Heart left ventricle (tissue), 16 donors: ENCODE results near the gene GPRIN1. TPM values are rescaled to one million over a fixed set of nuclear protein-coding genes. Genes with fewer than 3 reads are reported as not detected.
"Not testable (repeated sequence)": the region's sequence is repeated elsewhere in the genome, so short reads cannot be mapped to it uniquely, and the experiment has no call there.

ENCODE experiments used
- ATAC-seq, 4 donors: fragments of 200-7000 bp; cut with Tn5 transposase; one replicate each; pipeline ENCODE4 v1.9.1; 2020 to 2022; ENCODE audit warnings: moderate library complexity in 4 of 4, mild to moderate bottlenecking in 3 of 4, moderate number of reproducible peaks in 1 of 4
- DNase-seq, 5 donors: peaks; one replicate each; pipeline ENCODE4 v3.0.0-alpha.2; 2020
- H3K27ac ChIP-seq, 12 donors: fragments of 200-600 bp; sonication (generic) in 4 of 12; one replicate each; pipeline versions ENCODE4 v1.5.0 to v1.8.0; 2016 to 2022; ENCODE audit warnings: mild to moderate bottlenecking in 2 of 12
- H3K27me3 ChIP-seq, 9 donors: fragments of 200-600 bp; sonication (generic) in 2 of 9; one replicate each; pipeline versions ENCODE4 v1.5.1 to v1.8.0; 2016 to 2022; ENCODE audit warnings: mild to moderate bottlenecking in 3 of 9
- H3K36me3 ChIP-seq, 9 donors: fragments of 200-600 bp; sonication (generic) in 2 of 9; one replicate each; pipeline versions ENCODE4 v1.5.0 to v1.8.0; 2018 to 2022; ENCODE audit warnings: mild to moderate bottlenecking in 2 of 9
- H3K4me1 ChIP-seq, 12 donors: fragments of 200-600 bp; sonication (generic) in 4 of 12; one replicate each; pipeline versions ENCODE4 v1.5.0 to v1.8.0; 2016 to 2022; ENCODE audit warnings: mild to moderate bottlenecking in 3 of 12
- H3K4me3 ChIP-seq, 12 donors: fragments of 200-600 bp; sonication (generic) in 4 of 12; one replicate each; pipeline versions ENCODE4 v1.5.0 to v1.8.0; 2017 to 2022; ENCODE audit warnings: mild to moderate bottlenecking in 9 of 12, moderate library complexity in 4 of 12
- H3K9me3 ChIP-seq, 12 donors: fragments of 200-600 bp; sonication (generic) in 4 of 12; one replicate each; pipeline versions ENCODE4 v1.5.0 to v1.8.0; 2016 to 2022; ENCODE audit warnings: mild to moderate bottlenecking in 1 of 12
- CTCF ChIP-seq, 12 donors: fragments of 200-600 bp; sonication (generic) in 4 of 12; IDR thresholded peaks; one replicate each; pipeline versions ENCODE4 v1.5.0 to v1.8.0; 2018 to 2022; ENCODE audit warnings: antibody characterized with exemption in 12 of 12, mild to moderate bottlenecking in 5 of 12
- POLR2A ChIP-seq, 2 donors: fragments of 450-650 bp; IDR thresholded peaks; one replicate each; pipeline ENCODE4 v1.6.1; 2017; ENCODE audit warnings: antibody characterized with exemption in 2 of 2, mild to moderate bottlenecking in 2 of 2, moderate library complexity in 2 of 2
- WGBS, 4 donors: extraction: QIAGEN DNeasy Blood & Tissue Kit in 2 of 4; methylation state at CpG; one replicate each; pipeline versions ENCODE4 v1.1.5 to v1.1.7; 2013 to 2018; 5-methylcytosine and 5-hydroxymethylcytosine counted together
- intact Hi-C, 10 donors: fragments of 100-400 bp; cut with DNase I; formaldehyde crosslinking; loops; one replicate each; pipeline versions ENCODE4 v1.11.1 to v1.14.2; 2022
- polyA plus RNA-seq, 2 donors: library from polyadenylated mRNA; stranded (reverse); fragments of 200-250 nt; gene quantifications; one replicate each; pipeline ENCODE4 v1.2.3, GENCODE V29; 2013
- total RNA-seq, 9 donors: library from RNA; depleted of rRNA in 2 of 9; stranded (reverse); fragments of >200 nt in 2 of 9; fragmentation: NEBNext Ultra II Directional in 3 of 9; extraction: Animal tissue kit (Norgen Biotek cat#: 25700) in 3 of 9; gene quantifications; one replicate each; pipeline versions ENCODE4 v1.1.0 to v1.2.4, GENCODE V29; 2016 to 2023
- donor health status: ischemic (EF 13 %, LVEDD 7.1; RV severe dilation, severe dysfunction).
- donor health status: healthy with polysubstance abuse.
- donor health status: DM: no; HTN: yes; CAD: no.
- donor health status: DM: no; HTN: no; CAD: no.
- donor health status: ischemic (EF 25% LVEDD 6.9; RV normal size, moderate dysfunction).
- donor health status: ischemic (EF 25% LVEDD 5.7; RV mildly dilated, moderate dysfunction).
- donor health status: healthy.
- donor health status: DM: yes; HTN: yes; CAD: no.
- donor health status: ischemic (EF 35%, LVEDD 5.7; RV mildly dilated, moderate dysfunction).
- donor health status: nonischemic (EF 11% LVEDD 7.7; RV severe dilation, severe dysfunction).
- donor health status: DM: yes; HTN: yes; CAD: no.
- donor health status: PGD.
- donor health status: ischemic (EF 29% LVEDD 5.4; RV normal size, mild dysfunction).
- donor health status: nonischemic (EF 23%, LVEDD 6.1; RV moderate dilation, normal function).

The GPRIN1 gene
- total and polyA plus RNA-seq, 11 donors, result 0.15 to 1.9 (median 0.36) TPM

GRCh38 chr5:176595386-176595943 lies 14.5 kb downstream of the GPRIN1 start:
- TF ChIP-seq CTCF (IDR thresholded peaks at IDR 0.05), result no peak
- no peak for TF ChIP-seq POLR2A (IDR thresholded peaks at IDR 0.05)
- 80 to 100% (median 86%) methylated on average over 6 to 11 of the region's 11 CpGs for WGBS, 4 donors
- no peaks in the 10 kb centered on the region for H3K9me3 ChIP-seq
- intact Hi-C loops, result no loop called here
- ATAC-seq, result no peak
- H3K36me3 ChIP-seq, result no peaks in the 10 kb centered on the region
- peaks cover 0 to 12% (median 0%) of the 10 kb centered on the region in 12 donors for H3K4me1 ChIP-seq
- H3K4me3 ChIP-seq, result no peak overlapping the region
- no peak for DNase-seq
- H3K27ac ChIP-seq, result no peak overlapping the region
- peaks cover 0 to 17% (median 0%) of the 10 kb centered on the region in 9 donors for H3K27me3 ChIP-seq

- intact Hi-C loops, result no loop called here
- Histone ChIP-seq H3K27ac (no peak overlapping the region), H3K4me3 (no peak overlapping the region), H3K27me3 (peaks cover 0 to 17% (median 0%) of the 10 kb centered on the region in 9 donors), H3K36me3 (no peaks in the 10 kb centered on the region), H3K4me1 (peaks cover 0 to 12% (median 0%) of the 10 kb centered on the region in 12 donors), H3K9me3 (no peaks in the 10 kb centered on the region)
- TF ChIP-seq POLR2A (IDR thresholded peaks at IDR 0.05), result no peak
- no peak for TF ChIP-seq CTCF (IDR thresholded peaks at IDR 0.05)
- DNase-seq, result no peak
- ATAC-seq, result no peak
- 84 to 91% (median 86%) methylated on average over 8 of the region's 8 CpGs for WGBS, 4 donors
Measured at GRCh38 chr5:176594554-176594953, 15.4 kb downstream of the GPRIN1 start.

GRCh38 chr5:176593273-176593869 lies 16.6 kb downstream of the GPRIN1 start:
- no peaks in the 10 kb centered on the region for H3K9me3 ChIP-seq
- H3K36me3 ChIP-seq, result no peaks in the 10 kb centered on the region
- peaks cover 0 to 17% (median 0%) of the 10 kb centered on the region in 9 donors for H3K27me3 ChIP-seq
- ATAC-seq (no peak), DNase-seq (no peak)
- TF ChIP-seq POLR2A (IDR thresholded peaks at IDR 0.05) (no peak), CTCF (IDR thresholded peaks at IDR 0.05) (no peak)
- 91 to 94% (median 92%) methylated on average over 9 to 12 of the region's 12 CpGs for WGBS, 4 donors
- intact Hi-C loops, result no loop called here
- H3K4me3 ChIP-seq, result no peak overlapping the region
- peaks cover 0 to 12% (median 0%) of the 10 kb centered on the region in 12 donors for H3K4me1 ChIP-seq
- no peak overlapping the region for H3K27ac ChIP-seq

- intact Hi-C loops, result no loop called here
- Histone ChIP-seq H3K36me3 (no peaks in the 10 kb centered on the region), H3K27me3 (peaks cover 0 to 12% (median 0%) of the 10 kb centered on the region in 9 donors), H3K4me1 (peaks cover 0 to 12% (median 0%) of the 10 kb centered on the region in 12 donors), H3K9me3 (no peaks in the 10 kb centered on the region), H3K27ac (no peak overlapping the region), H3K4me3 (no peak overlapping the region)
- TF ChIP-seq CTCF (IDR thresholded peaks at IDR 0.05) (no peak), POLR2A (IDR thresholded peaks at IDR 0.05) (no peak)
- WGBS, 4 donors, result 89 to 97% (median 93%) methylated on average over 3 of the region's 3 CpGs
- no peak for ATAC-seq
- DNase-seq, result no peak
Measured at GRCh38 chr5:176592573-176592972, 17.4 kb downstream of the GPRIN1 start.

GRCh38 chr5:176591667-176592066 lies 18.3 kb downstream of the GPRIN1 start:
- H3K36me3 ChIP-seq, DNase-seq, H3K27ac ChIP-seq, intact Hi-C loops, H3K4me1 ChIP-seq, H3K4me3 ChIP-seq, H3K9me3 ChIP-seq, H3K27me3 ChIP-seq, ATAC-seq: not testable (repeated sequence)
- 29 to 73% (median 54%) methylated on average over 2 of the region's 2 CpGs for WGBS, 4 donors
